ENCODE data around the gene FAM53B. TPM values are rescaled to one million over a fixed set of nuclear protein-coding genes. Genes with fewer than 3 reads are reported as not detected.

The FAM53B gene
- total RNA-seq, 1 donor from 2014 or later = 16.3 TPM

- DNase-seq = no peak
Observed at GRCh38 chr10:124646483-124647352, 97.5 kb downstream of the FAM53B start.

- DNase-seq = no peak
Observed at GRCh38 chr10:124645467-124646095, 98.6 kb downstream of the FAM53B start.

- DNase-seq = no peak
Observed at GRCh38 chr10:124644771-124645415, 99.3 kb downstream of the FAM53B start.

DNA sequence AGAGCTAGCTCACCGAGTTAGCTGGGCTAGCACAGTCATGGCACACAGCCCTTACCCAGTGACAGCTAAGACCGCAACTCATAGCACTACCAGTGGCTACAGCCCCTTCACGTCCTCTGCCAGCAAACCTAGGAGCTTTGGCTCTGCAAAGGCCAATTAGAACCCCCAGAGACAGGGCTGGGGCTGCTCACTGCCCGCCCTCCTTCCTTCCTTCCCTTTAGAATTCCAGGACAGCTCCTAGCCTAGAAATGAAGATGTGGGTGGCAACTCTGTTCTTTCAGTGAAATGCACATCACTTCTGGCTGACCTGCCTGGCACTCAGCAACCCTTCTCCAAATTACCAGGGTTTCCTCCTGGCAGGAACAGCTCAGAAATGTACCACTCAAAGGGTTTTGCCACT is 99.9 kb downstream of the FAM53B start:
- no peak for DNase-seq

DNA sequence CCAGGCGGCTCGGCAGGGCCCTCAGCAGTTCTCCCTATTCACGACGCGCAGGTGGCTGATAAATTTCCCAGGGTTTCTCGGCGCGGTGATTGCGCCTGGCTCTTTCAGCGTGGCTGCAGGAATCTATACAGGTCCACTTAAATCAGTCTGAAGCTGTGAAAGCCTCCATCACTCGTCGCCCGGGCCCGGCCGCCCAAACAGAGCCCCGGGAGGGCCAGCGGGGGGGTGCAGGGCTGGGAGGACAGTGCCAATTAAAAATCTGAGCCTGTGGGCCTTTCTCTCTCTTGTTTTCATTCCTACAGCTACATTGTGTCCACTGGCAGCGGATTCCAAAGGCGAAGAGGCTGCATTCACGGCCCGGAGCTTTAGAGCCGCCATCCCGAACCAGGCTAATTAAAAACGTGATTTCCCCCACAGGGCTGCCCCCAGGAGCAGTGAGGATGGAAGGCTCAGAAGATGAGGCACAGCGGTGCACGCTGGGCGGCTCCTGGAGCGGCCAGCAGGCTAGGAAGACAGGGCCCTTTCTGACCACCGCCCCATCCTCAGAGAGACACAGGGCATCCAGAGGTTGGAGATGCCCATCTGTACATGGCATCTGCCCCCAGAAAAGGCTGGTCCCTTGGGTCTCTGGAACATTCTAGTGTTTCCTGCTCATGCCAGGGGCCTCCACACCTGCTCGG is 100.7 kb downstream of the FAM53B start:
- DNase-seq = no peak

DNA sequence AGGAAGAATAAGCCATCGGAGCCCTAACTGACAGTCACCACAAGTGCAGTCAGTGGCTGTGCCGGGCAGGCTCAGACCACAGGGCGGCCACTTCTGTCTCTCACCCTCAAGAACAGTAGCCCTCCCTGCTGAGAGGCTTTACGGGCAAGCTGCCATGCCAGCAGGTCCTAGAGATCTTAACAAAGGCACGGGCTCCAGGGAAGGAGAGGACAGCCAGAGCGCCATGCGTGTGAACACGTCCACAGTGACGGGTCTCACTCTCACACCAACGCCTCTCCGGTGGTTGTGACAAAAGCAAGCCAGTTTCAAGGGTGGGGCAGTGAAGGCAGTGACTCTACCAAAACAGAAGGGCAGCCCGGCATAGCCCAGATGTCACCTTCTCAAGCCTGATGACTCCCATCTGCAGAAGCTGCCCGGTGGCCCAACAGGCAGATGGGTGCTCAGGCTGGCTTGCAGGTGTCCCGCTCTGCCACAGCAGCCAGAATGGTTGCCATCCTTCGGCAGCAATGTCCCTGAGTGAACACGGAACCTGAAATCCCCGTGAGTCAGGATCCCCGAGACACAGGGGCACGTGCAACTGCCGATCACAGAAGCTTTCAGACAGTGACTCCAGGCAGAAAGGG is 102.0 kb downstream of the FAM53B start:
- DNase-seq = no peak

DNA sequence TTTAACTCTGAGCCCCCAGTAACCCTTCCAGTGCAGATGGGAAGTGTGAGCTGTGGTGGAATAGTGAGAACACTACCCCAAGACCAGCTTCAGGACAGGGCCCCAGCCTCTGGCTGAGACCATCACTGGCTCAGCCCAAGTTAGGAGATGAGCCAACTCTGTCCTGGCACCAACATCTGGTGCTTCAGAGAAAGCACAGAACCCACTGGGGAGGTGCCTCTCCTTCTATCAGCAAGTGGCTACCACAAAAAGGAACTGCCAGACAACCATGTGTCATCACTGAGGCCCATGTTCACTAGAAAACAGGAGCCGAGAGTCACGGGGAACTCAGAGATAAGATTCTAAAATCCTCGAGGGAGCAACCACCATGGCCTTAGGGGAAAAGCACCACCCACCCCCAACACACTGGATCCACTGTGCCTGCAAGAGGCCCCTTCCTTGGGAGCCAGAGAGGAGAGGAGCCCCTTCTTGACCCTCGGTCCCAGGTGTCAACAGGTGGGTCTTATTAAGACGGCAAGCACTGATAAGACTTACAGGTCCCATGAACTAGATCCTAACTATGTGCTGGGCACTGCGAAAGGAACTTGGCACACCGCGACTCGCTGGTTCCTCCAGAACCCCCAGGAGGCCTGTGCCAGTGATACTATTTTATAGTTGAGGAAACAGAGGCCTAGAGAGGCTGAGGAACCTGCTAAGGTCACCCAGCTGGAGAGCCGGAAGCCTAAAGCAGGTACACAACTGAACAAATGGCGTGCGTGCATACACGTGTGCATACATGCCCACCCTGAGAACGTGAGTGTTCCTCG is 102.7 kb downstream of the FAM53B start:
- DNase-seq = no peak

- no peak for DNase-seq
Observed at GRCh38 chr10:124640538-124641231, 103.5 kb downstream of the FAM53B start.

- DNase-seq = no peak
Observed at GRCh38 chr10:124640056-124640455, 104.1 kb downstream of the FAM53B start.

- no peak for DNase-seq
Observed at GRCh38 chr10:124639646-124640045, 104.5 kb downstream of the FAM53B start.

GRCh38 chr10:124639206-124639605 is 105.0 kb downstream of the FAM53B start:
- DNase-seq = no peak

DNA sequence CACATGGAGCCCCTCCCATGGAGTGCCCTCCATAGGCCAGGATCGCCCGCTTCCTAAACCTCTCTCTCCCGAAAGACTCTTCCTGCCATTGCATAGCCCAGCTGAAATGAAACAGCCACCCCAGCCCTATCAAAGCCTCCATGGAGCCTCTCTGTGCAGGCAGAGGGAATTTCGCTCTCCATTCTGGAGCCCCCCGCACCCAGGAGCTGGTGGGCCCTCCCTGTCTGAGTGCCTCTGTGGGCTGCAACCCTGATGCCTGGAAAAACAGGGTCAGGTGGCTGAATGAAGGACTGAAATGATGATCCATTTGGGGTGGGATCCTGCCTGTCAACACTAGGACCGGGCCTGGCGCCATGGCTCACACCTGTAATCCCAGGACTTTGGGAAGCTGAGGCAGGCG is 106.4 kb downstream of the FAM53B start:
- no peak for DNase-seq

DNA sequence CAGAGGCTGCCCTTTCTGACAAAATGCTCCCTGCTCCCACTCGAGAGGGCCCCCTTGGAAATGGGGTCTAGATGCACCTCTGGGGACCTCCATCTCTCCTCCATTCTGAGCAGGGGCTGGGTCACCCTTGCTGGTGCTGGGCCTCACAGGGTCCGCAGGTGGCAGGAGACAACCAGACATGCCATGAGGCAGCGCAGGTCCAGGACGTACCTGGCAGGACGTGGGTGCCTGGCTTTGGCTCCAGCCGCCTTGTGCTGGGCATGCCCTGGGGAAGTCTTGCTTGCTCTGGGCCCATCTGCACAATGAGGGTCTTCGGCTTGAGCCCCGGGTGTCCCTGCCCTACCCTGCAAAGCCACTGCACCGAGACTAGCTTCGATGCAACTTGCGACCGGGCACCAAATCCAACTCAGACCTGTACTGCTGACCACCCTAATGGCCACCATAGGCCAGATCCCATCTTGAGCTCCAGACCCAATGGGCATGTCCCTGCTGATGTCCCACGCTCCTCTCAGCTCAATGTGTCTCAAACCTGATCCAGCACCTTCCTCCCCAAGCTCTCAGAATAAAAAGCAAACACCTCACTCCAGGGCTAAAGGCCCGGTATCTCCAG is 107.0 kb downstream of the FAM53B start:
- DNase-seq = no peak

DNA sequence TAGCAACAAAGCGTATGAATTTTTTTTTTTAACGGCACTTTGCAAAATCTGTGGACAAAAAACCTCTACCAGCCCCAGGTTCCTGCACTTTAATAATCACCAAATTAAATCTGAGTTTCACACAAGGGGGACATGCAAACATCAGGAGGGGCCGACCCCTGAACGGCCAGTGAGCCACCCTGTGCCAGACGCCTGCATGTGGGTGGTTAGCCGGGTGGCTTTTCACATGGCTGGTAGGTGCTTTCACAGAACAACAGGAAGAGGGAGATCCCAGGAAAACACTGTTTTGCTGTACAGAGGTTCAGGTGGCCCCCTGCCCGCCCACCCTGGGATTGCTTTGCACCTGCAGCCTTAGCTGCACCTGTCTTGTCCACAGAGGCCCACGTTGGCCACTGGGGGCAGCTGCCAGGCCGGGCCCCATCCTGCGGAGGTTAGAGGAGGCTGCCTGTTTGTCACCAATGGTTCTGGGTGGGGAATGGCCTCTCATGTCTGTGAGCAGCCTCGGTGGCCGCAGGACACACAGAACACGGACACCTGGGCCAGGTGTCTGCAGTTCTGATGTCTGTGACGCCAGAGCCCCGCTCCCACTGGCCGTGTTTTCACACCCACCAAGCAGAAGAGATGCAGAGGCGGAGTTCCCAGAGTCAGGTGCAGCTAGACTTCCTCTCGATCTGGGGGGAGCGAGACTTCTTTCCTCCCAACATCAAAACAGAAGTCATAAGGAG is 107.7 kb downstream of the FAM53B start:
- DNase-seq = no peak

DNA sequence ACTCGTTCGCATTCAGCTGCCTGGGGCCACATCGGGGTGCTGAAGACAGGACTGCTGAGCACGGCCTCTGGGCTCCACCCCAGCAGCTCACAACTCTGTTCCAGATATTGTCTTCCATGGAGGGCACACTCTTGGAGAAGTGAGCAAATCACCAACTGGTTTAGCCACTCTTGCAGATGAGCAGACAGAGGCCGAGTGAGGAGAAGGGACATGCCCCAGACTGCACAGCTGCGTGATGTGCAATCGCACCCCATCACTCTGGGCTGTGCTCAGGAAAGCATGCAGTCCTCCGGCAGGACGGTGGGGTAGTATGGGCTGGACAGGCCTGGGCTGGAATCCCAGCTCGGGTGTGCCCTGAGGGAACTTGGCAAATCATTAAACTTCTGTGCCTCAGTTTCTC is 111.6 kb downstream of the FAM53B start:
- no peak for DNase-seq

DNA sequence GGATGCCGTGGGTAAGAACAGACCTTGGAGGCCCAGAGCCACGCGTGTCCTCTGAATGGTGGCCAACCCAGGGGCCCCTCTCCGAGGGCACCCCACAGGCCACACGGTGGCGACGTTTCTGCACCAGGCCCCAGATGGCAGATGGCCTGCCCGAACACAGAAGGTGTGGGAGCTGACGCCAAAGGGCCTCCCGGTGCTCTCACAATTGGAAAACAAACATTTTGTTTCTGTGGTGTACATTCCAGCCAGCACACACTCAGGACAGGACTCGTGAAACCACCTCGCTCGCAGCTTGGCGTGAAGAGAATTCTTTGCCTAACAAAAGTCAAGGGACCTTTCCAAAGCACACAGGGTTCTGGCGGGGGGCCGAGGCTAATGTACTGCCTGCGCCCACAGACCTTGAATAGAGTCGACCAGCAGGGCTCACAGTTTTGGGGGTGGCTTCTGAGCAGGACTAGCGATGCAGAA is 112.1 kb downstream of the FAM53B start:
- no peak for DNase-seq

DNA sequence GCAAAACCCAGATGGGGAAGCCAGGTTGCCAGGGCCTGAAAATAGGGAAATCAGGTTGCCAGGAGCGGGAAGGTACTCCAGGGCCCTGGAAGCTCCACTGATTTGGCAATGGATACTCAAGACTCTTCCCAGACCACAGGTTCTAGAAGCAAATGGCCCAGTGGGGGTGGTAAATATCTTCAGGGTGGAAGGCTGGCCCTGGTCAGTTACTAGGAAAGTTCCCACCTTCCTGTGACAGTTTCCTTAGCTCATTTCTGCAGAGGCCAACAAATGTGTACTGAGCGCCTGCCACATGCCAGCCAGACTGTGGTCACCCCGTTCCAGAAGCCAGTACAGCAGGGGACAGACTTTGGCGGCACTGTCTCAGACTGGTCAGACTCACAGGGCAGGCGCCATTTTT is 113.6 kb downstream of the FAM53B start:
- DNase-seq = no peak

DNA sequence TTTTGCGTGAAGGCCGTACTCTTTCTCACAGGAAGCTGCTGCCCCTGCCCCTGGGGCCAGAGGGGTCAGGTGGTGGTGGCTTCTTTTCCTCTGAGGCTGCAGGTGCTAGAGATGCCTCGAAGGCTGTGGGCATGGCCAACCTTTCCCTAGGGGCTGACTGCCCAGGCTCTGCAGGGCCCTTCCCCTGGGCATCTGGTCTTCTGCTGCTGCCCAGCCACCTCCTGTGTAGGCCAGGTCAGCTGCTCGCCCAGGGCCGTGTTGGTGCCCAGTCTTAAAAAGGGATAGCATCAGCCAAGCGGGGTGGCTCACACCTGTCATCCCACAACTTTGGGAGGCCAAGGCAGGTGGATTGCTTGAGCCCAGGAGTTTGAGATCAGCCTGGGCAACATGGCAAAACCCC is 114.3 kb downstream of the FAM53B start:
- no peak for DNase-seq

GRCh38 chr10:124629415-124629814 is 114.8 kb downstream of the FAM53B start:
- peak; percentile 22 for DNase-seq

DNA sequence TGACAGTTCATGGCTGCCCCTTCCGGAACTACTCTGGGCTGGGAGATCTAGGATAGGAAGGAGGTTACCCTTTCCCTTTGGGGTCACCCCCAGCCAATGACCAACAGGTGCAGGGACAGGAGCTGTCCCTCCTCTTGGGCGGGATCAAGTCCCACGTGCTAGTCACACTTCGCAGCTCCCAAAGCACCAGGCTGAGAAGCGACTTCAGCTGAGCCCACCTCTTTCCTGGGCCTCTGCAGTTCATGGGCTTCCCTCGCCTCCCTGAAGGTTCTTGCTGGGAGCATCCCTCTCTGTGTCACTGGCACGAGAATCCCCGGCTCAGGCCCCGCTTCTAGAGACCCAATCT is 115.5 kb downstream of the FAM53B start:
- DNase-seq = no peak
